ENCODE results near the gene SNCAIP.

SNCAIP gene

GRCh38 chr5:122401976-122402725 is 90.1 kb downstream of the SNCAIP start:
- no peak for ATAC-seq (replicated peaks)
- Mint-ChIP-seq H3K27me3 (no peaks in the 10 kb centered on the region), H3K4me1 (ENCODE audit: low read depth in 2 of 2) (no peaks in the 10 kb centered on the region), H3K36me3 (ENCODE audit: insufficient read depth) (no peaks in the 10 kb centered on the region), H3K27ac (no peak overlapping the region), H3K4me3 (no peak overlapping the region), H3K9me3 (peaks cover 2 to 9% of the 10 kb centered on the region in 2 donors)
- DNase-seq, result no peak

GRCh38 chr5:122402955-122403685 is 91.1 kb downstream of the SNCAIP start:
- no peaks in the 10 kb centered on the region for H3K4me1 Mint-ChIP-seq (ENCODE audit: low read depth in 2 of 2)
- H3K27me3 Mint-ChIP-seq, result no peaks in the 10 kb centered on the region
- no peaks in the 10 kb centered on the region for H3K36me3 Mint-ChIP-seq (ENCODE audit: insufficient read depth)
- DNase-seq (no peak), ATAC-seq (replicated peaks) (no peak)
- H3K4me3 Mint-ChIP-seq, result no peak overlapping the region
- no peak overlapping the region for H3K27ac Mint-ChIP-seq
- H3K9me3 Mint-ChIP-seq, result peaks cover 2 to 9% of the 10 kb centered on the region in 2 donors

DNA sequence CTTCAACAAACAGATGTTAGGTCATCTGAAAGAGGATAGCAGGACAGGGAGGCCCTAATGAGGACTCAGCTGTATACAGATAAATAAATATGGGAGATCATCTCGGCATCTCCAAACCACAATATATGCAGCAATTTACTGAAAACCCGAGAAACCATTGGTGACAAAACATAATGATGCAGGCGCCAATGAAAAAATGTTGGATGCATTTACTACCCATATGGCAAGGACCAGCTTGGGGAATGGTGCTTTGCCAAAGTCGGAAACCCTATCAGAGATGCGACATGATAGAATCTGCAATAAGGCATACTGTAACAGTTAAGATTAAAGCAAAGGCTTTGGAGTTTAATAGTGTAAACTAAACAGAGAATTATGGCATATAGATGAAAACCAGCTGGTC is 92.0 kb downstream of the SNCAIP start:
- H3K36me3 Mint-ChIP-seq (ENCODE audit: insufficient read depth), result no peaks in the 10 kb centered on the region
- no peak for DNase-seq

DNA sequence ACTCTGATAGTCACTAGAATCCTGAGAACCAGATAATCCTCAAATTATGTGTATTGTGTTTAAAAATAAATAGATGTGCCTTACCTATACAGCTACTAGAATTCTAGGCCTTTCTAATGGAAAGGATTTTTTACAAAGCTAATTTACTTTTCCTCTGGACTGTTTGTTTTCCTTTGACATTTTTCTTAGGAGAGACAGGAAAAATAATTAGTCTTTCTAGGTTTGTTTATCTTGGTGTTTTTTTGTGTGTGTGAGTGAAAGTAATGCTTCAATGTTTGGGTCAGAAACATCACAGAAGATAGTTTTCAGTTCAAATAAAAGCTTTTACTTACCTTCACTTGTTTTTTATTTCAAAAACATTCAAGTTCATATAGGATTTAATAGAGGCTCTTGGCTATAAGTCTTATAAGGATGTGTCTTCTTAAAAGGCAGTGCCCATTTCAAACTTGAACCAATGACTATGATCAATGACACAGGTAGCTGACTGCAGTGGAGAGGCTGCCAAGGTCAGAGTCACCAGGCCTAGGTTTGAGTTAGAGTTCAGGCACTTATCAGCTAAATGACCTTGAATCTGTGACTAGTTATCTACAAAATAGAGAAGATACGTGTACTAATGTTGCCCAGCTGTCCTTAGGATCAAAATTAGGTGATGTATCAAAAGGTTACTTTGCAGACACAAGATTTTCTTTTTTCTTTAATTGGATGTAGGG is 92.8 kb downstream of the SNCAIP start:
- H3K27ac Mint-ChIP-seq, result no peak overlapping the region
- ATAC-seq (replicated peaks) (no peak), DNase-seq (no peak)
- H3K4me3 Mint-ChIP-seq, result no peak overlapping the region
- no peaks in the 10 kb centered on the region for H3K36me3 Mint-ChIP-seq (ENCODE audit: insufficient read depth)
- no peaks in the 10 kb centered on the region for H3K4me1 Mint-ChIP-seq (ENCODE audit: low read depth in 2 of 2)
- peaks cover 2 to 9% of the 10 kb centered on the region in 2 donors for H3K9me3 Mint-ChIP-seq
- no peaks in the 10 kb centered on the region for H3K27me3 Mint-ChIP-seq

More for the DNA sequence above, 92.0 kb downstream of the SNCAIP start:
- Mint-ChIP-seq H3K4me3 (no peak overlapping the region), H3K9me3 (peaks cover 2 to 9% of the 10 kb centered on the region in 2 donors), H3K27me3 (no peaks in the 10 kb centered on the region), H3K4me1 (ENCODE audit: low read depth in 2 of 2) (no peaks in the 10 kb centered on the region), H3K27ac (no peak overlapping the region)
- ATAC-seq (replicated peaks), result no peak

DNA sequence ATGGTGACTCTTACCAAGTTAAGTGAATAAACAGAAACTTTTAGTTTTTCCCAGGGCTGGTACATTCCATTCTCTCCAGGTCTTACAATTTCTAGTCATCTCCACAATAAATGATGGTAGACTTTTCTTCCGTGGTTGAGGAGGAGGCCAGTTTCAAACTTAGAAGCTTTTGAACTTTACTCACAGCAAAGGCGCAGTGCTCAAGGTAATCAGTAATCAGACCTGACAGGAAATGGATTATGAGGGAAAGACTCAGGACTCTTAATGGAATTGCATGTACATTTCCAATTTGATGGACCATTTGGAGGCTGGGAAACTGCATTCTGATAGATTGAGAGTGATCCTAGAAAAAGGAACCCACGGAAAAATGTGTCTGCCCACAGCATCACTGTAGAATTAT is 93.7 kb downstream of the SNCAIP start:
- no peaks in the 10 kb centered on the region for H3K27me3 Mint-ChIP-seq
- no peak for ATAC-seq (replicated peaks)
- H3K4me3 Mint-ChIP-seq, result no peak overlapping the region
- no peak for DNase-seq
- peaks cover 0 to under 1% of the 10 kb centered on the region in 2 donors for H3K9me3 Mint-ChIP-seq
- H3K27ac Mint-ChIP-seq, result no peak overlapping the region
- no peaks in the 10 kb centered on the region for H3K36me3 Mint-ChIP-seq (ENCODE audit: insufficient read depth)
- H3K4me1 Mint-ChIP-seq (ENCODE audit: low read depth in 2 of 2), result no peaks in the 10 kb centered on the region

GRCh38 chr5:122406181-122406580 is 94.1 kb downstream of the SNCAIP start:
- Mint-ChIP-seq H3K4me1 (ENCODE audit: low read depth in 2 of 2) (no peaks in the 10 kb centered on the region), H3K27me3 (no peaks in the 10 kb centered on the region), H3K4me3 (no peak overlapping the region), H3K9me3 (no peaks in the 10 kb centered on the region), H3K36me3 (ENCODE audit: insufficient read depth) (no peaks in the 10 kb centered on the region), H3K27ac (no peak overlapping the region)
- DNase-seq (no peak), ATAC-seq (replicated peaks) (no peak)

DNA sequence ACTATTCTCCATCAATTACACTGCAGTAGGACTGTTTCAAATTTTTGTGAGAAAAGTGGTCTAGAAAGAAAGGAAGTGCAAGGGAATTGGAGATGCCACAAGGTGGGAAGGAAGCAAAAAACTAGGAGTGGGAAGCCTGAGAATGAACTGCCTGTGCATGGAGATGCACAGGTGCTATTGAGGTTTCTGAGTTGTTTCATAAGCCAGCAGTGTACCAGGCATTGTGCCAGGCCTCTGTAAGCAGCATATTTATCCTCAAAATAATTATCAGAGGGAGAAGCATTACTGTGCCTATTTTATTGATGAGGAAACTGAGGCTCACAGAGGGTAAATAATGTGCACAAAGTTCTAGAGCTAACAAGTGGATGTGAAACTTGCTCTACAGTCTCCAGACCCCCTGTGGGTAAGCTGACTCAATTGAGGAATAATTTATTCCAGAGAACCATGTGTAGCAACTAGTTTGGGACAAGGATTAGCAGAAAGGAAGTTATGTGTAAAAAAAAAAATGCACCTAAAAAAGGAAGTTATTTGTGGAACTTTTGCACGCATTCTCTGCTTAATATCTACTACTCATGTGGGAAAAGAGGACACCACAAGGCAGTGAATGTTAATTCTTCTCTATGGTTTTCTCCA is 96.7 kb downstream of the SNCAIP start:
- Mint-ChIP-seq H3K9me3 (peaks cover 0 to 2% of the 10 kb centered on the region in 2 donors), H3K36me3 (ENCODE audit: insufficient read depth) (no peaks in the 10 kb centered on the region), H3K4me3 (no peak overlapping the region), H3K4me1 (ENCODE audit: low read depth in 2 of 2) (no peaks in the 10 kb centered on the region), H3K27ac (no peak overlapping the region), H3K27me3 (no peaks in the 10 kb centered on the region)
- ATAC-seq (replicated peaks), result no peak
- DNase-seq, result no peak

GRCh38 chr5:122412966-122413365 is 100.9 kb downstream of the SNCAIP start:
- no peaks in the 10 kb centered on the region for H3K4me1 Mint-ChIP-seq (ENCODE audit: low read depth in 2 of 2)
- no peaks in the 10 kb centered on the region for H3K27me3 Mint-ChIP-seq
- peaks cover 0 to 2% of the 10 kb centered on the region in 2 donors for H3K9me3 Mint-ChIP-seq
- no peak overlapping the region for H3K27ac Mint-ChIP-seq
- no peak overlapping the region for H3K4me3 Mint-ChIP-seq
- H3K36me3 Mint-ChIP-seq (ENCODE audit: insufficient read depth), result no peaks in the 10 kb centered on the region
- DNase-seq (no peak), ATAC-seq (replicated peaks) (no peak)

DNA sequence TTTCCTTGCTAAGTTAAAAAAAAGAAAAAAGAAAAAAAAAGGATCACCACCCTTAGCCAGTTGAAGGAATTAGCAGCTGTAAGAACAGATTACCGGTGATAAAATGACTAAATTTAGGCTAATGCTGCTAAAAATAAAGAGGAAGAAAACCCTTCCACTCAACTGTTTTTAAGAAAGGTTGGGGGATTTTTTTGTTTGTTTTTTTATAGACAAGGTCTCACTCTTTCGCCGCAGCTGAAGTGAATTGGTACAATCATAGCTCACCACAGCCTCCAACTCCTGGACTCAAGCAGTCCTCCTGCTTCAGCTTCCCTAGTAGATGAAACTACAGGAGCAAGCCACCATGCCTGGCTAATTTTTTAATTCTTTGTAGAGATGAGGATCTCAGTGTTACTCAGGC is 101.7 kb downstream of the SNCAIP start:
- no peak overlapping the region for H3K27ac Mint-ChIP-seq
- ATAC-seq (replicated peaks) (no peak), DNase-seq (no peak)
- H3K4me1 Mint-ChIP-seq (ENCODE audit: low read depth in 2 of 2), result no peaks in the 10 kb centered on the region
- peaks cover 0 to 2% of the 10 kb centered on the region in 2 donors for H3K9me3 Mint-ChIP-seq
- H3K4me3 Mint-ChIP-seq, result no peak overlapping the region
- no peaks in the 10 kb centered on the region for H3K27me3 Mint-ChIP-seq
- H3K36me3 Mint-ChIP-seq (ENCODE audit: insufficient read depth), result no peaks in the 10 kb centered on the region

DNA sequence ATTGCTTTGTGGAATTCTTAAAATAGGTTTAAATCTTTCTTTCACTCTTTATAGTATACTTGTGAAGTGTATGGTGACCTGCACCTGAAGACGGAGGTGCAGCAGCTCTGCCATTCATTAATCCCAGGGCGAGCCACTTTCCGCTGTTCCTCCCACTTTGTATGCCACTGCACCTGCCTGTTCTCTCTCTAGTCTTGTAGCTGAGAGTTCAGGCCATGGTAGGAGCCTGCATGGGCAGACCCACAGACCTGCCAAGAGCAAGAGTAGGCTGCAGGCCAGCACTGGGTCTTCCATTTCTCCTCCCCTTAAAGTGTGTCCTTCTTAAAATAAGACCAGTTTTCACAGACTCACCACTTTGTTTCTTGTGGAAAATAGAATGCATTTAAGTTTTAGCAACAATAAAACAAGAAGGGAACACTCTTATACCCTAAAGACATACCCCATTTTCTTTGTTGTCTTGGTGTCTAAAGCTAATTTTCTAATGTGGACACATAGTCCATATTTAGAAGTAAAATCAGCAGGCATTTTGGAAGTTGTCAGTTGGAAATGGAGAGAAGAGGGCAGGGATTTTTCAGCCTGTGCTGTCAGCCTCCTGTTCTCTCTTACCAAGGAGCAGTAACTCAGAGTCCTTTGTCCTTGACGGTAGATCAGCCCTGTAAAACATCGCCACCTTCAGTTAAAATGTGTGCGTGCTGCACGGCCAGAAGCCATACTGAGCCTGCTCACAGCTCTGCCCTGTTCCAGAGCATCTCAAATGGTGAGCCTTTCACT is 103.2 kb downstream of the SNCAIP start:
- Mint-ChIP-seq H3K4me3 (no peak overlapping the region), H3K4me1 (ENCODE audit: low read depth in 2 of 2) (no peaks in the 10 kb centered on the region), H3K36me3 (ENCODE audit: insufficient read depth) (no peaks in the 10 kb centered on the region), H3K27ac (no peak overlapping the region), H3K27me3 (no peaks in the 10 kb centered on the region), H3K9me3 (peaks cover 0 to 2% of the 10 kb centered on the region in 2 donors)
- no peak for ATAC-seq (replicated peaks)
- no peak for DNase-seq

GRCh38 chr5:122415801-122416120 is 103.7 kb downstream of the SNCAIP start:
- H3K27me3 Mint-ChIP-seq, result no peaks in the 10 kb centered on the region
- H3K27ac Mint-ChIP-seq, result no peak overlapping the region
- ATAC-seq (replicated peaks) (no peak), DNase-seq (no peak)
- H3K4me3 Mint-ChIP-seq, result no peak overlapping the region
- H3K9me3 Mint-ChIP-seq, result peaks cover 0 to 2% of the 10 kb centered on the region in 2 donors
- no peaks in the 10 kb centered on the region for H3K36me3 Mint-ChIP-seq (ENCODE audit: insufficient read depth)
- no peaks in the 10 kb centered on the region for H3K4me1 Mint-ChIP-seq (ENCODE audit: low read depth in 2 of 2)

GRCh38 chr5:122419142-122419894 is 107.3 kb downstream of the SNCAIP start:
- Mint-ChIP-seq H3K9me3 (peaks cover 0 to 2% of the 10 kb centered on the region in 2 donors), H3K36me3 (ENCODE audit: insufficient read depth) (no peaks in the 10 kb centered on the region), H3K27ac (no peak overlapping the region), H3K27me3 (no peaks in the 10 kb centered on the region), H3K4me1 (ENCODE audit: low read depth in 2 of 2) (no peaks in the 10 kb centered on the region), H3K4me3 (no peak overlapping the region)
- no peak for ATAC-seq (replicated peaks)
- DNase-seq, result no peak
